A549 (cell line): ENCODE measurements around the gene SPPL3. TPM values are rescaled to one million over a fixed set of nuclear protein-coding genes. Genes with fewer than 3 reads are reported as not detected.

Experiments used
- ATAC-seq, 2 experiments: fragments of 200-7000 bp in 1 of 2; fragments of >200 bp in 1 of 2; cut with Nextera tagmentation in 1 of 2; cut with Tn5 transposase in 1 of 2; 3 replicates each; pipeline versions ENCODE4 v1.8.0 to v1.9.1; 2018 to 2020; ENCODE audit warnings: mild to moderate bottlenecking in 1 of 2, moderate library complexity in 1 of 2
- CTCF ChIA-PET: fragments of 300-600 bp; sonication (Branson Sonifier 250); formaldehyde crosslinking; extraction: SDS; loops from one replicate; lab custom pipeline; 2021; ENCODE audit warnings: antibody characterized with exemption, inconsistent platforms; lab: Yijun Ruan, JAX
- POLR2A ChIA-PET: fragments of 350-600 bp; formaldehyde crosslinking; extraction: SDS; loops from one replicate; lab custom pipeline; 2021; ENCODE audit warnings: antibody characterized with exemption, inconsistent platforms; lab: Yijun Ruan, JAX
- DNase-seq, 2 experiments: peaks; one replicate each; pipeline versions ENCODE4 v3.0.0 to v3.0.0-alpha.2; 2011 to 2016; ENCODE audit warnings: low read depth in 1 of 2, low spot score in 1 of 2
- FAIRE-seq: peaks from 2 replicates; lab custom pipeline; 2011; peaks lifted over from hg19 to GRCh38; lab: Jason Lieb, UNC
- H3K27ac ChIP-seq, 2 experiments: fragments of >200 bp; sonication (Bioruptor Twin); formaldehyde crosslinking; 3 replicates each; pipeline ENCODE4 v1.5.1; 2016 to 2017
- H3K4me1 ChIP-seq: fragments of >200 bp; sonication (Bioruptor Twin); formaldehyde crosslinking; 3 replicates; pipeline ENCODE4 v1.6.1; 2016
- H3K4me2 ChIP-seq: fragments of >200 bp; sonication (Bioruptor Twin); formaldehyde crosslinking; 3 replicates; pipeline ENCODE4 v1.6.1; 2016
- H3K4me3 ChIP-seq: fragments of >200 bp; sonication (Bioruptor Twin); formaldehyde crosslinking; 3 replicates; pipeline ENCODE4 v1.5.1; 2016
- H3K9me3 ChIP-seq: fragments of >200 bp; sonication (Bioruptor Twin); formaldehyde crosslinking; 3 replicates; pipeline ENCODE4 v1.6.1; 2016
- BHLHE40 ChIP-seq: IDR thresholded peaks from 2 replicates; pipeline ENCODE4 v1.6.1; 2012; ENCODE audit warnings: low read depth, low read length, inconsistent platforms
- CBX8 ChIP-seq: fragments of 200-600 bp; sonication (generic); IDR thresholded peaks from 2 replicates; pipeline ENCODE4 v1.6.1; 2016
- CEBPB ChIP-seq, 2 experiments: fragments of >200 bp in 1 of 2; sonication (Bioruptor Twin) in 1 of 2; formaldehyde crosslinking in 1 of 2; IDR thresholded peaks; 2 replicates each; pipeline ENCODE4 v1.6.1; 2012 to 2016
- CHD2 ChIP-seq: fragments of 150-350 bp; IDR thresholded peaks from 2 replicates; pipeline ENCODE4 v1.6.1; 2014; ENCODE audit warnings: low read length; ENCODE audit not compliant: partially characterized antibody
- CHD4 ChIP-seq: fragments of 200-600 bp; sonication (generic); IDR thresholded peaks from 2 replicates; pipeline ENCODE4 v1.6.1; 2016; ENCODE audit warnings: antibody characterized with exemption, mild to moderate bottlenecking, borderline replicate concordance
- EHMT2 ChIP-seq: fragments of 200-600 bp; sonication (generic); IDR thresholded peaks from 2 replicates; pipeline ENCODE4 v1.6.1; 2016; ENCODE audit warnings: antibody characterized with exemption, low read depth, mild to moderate bottlenecking, moderate library complexity
- EP300 ChIP-seq, 2 experiments: fragments of >200 bp; sonication (Bioruptor Twin); formaldehyde crosslinking; IDR thresholded peaks; 2 replicates in 1 of 2; 3 replicates in 1 of 2; pipeline ENCODE4 v1.6.1; 2016 to 2017
- FOSB ChIP-seq: fragments of 250-450 bp; sonication (Bioruptor Pico); IDR thresholded peaks from 2 replicates; pipeline ENCODE4 v1.5.0; 2020; ENCODE audit warnings: mild to moderate bottlenecking, moderate library complexity
- FOXS1 ChIP-seq: fragments of 250-450 bp; sonication (Bioruptor Pico); IDR thresholded peaks from 2 replicates; pipeline ENCODE4 v1.5.0; 2020; ENCODE audit warnings: mild to moderate bottlenecking, moderate library complexity
- HEYL ChIP-seq: fragments of 250-450 bp; sonication (Bioruptor Pico); IDR thresholded peaks from 2 replicates; pipeline ENCODE4 v1.8.0; 2021; ENCODE audit warnings: mild to moderate bottlenecking, moderate library complexity
- HOXB13 ChIP-seq: fragments of 250-450 bp; sonication (Bioruptor Pico); IDR thresholded peaks from 2 replicates; pipeline ENCODE4 v1.5.0; 2020; ENCODE audit warnings: low read depth, mild to moderate bottlenecking, moderate library complexity
- HOXB5 ChIP-seq: fragments of 250-450 bp; sonication (Bioruptor Pico); IDR thresholded peaks from 2 replicates; pipeline ENCODE4 v1.5.0; 2020; ENCODE audit warnings: mild to moderate bottlenecking, moderate library complexity
- JUN ChIP-seq, 2 experiments: fragments of >200 bp; sonication (Bioruptor Twin); formaldehyde crosslinking; IDR thresholded peaks; 2 replicates in 1 of 2; 3 replicates in 1 of 2; pipeline ENCODE4 v1.6.1; 2016 to 2017
- KDM1A ChIP-seq: fragments of 200-600 bp; sonication (generic); IDR thresholded peaks from 2 replicates; pipeline ENCODE4 v1.6.1; 2016; ENCODE audit warnings: low read depth, mild to moderate bottlenecking
- MAZ ChIP-seq: fragments of 150-350 bp; IDR thresholded peaks from 2 replicates; pipeline ENCODE4 v1.6.1; 2014; ENCODE audit warnings: antibody characterized with exemption, low read depth, low read length, borderline replicate concordance
- MYC ChIP-seq: IDR thresholded peaks from 2 replicates; pipeline ENCODE4 v1.6.1; 2012; ENCODE audit warnings: mild to moderate bottlenecking, inconsistent platforms, low read length, improper control_type of control experiment, borderline replicate concordance
- NR3C1 ChIP-seq: fragments of >200 bp; sonication (Bioruptor Twin); formaldehyde crosslinking; IDR thresholded peaks from 3 replicates; pipeline ENCODE4 v1.6.1; 2017
- POLR2A ChIP-seq: IDR thresholded peaks from 2 replicates; pipeline ENCODE4 v1.6.1; 2012; ENCODE audit warnings: mild to moderate bottlenecking, low read length
- RAD21 ChIP-seq, 2 experiments: fragments of >200 bp in 1 of 2; sonication (Bioruptor Twin) in 1 of 2; formaldehyde crosslinking in 1 of 2; IDR thresholded peaks in 1 of 2; conservative IDR thresholded peaks in 1 of 2; 2 replicates in 1 of 2; 3 replicates in 1 of 2; pipeline ENCODE4 v1.6.1; 2012 to 2018; ENCODE audit warnings: inconsistent platforms in 1 of 2
- RCOR1 ChIP-seq: fragments of 150-350 bp; IDR thresholded peaks from 2 replicates; pipeline ENCODE4 v1.6.1; 2014; ENCODE audit warnings: antibody characterized with exemption, low read length, low read depth
- RFX5 ChIP-seq: fragments of 450-650 bp; IDR thresholded peaks from 2 replicates; pipeline ENCODE4 v1.7.1; 2014; ENCODE audit warnings: antibody characterized with exemption, mild to moderate bottlenecking, moderate library complexity
- RNF2 ChIP-seq: fragments of 200-600 bp; sonication (generic); IDR thresholded peaks from 2 replicates; pipeline ENCODE4 v1.6.1; 2016; ENCODE audit warnings: low read depth, mild to moderate bottlenecking, antibody characterized with exemption, moderate library complexity, borderline replicate concordance
- SMC3 ChIP-seq: fragments of >200 bp; sonication (Bioruptor Twin); formaldehyde crosslinking; IDR thresholded peaks from 3 replicates; pipeline ENCODE4 v1.6.1; 2018; ENCODE audit warnings: inconsistent platforms
- ZFP36 ChIP-seq: fragments of 450-650 bp; IDR thresholded peaks from 2 replicates; pipeline ENCODE4 v1.6.1; 2014; ENCODE audit warnings: borderline replicate concordance; ENCODE audit not compliant: partially characterized antibody
- ZNF302 ChIP-seq: fragments of 250-450 bp; sonication (Bioruptor Pico); IDR thresholded peaks from 2 replicates; pipeline ENCODE4 v1.9.0; 2021; ENCODE audit warnings: inconsistent platforms, mild to moderate bottlenecking, moderate library complexity
- WGBS: methylation state at CpG from one replicate; pipeline ENCODE4 v1.1.6; 2017; ENCODE audit errors: missing lambda C conversion rate; 5-methylcytosine and 5-hydroxymethylcytosine counted together
- polyA plus RNA-seq, 4 experiments: library from polyadenylated mRNA; depleted of rRNA in 3 of 4; stranded (reverse); fragments of >200 nt; fragmentation: RNase III in 1 of 4; extraction: RNeasy Plus Mini Kit Qiagen cat#74134 plus additional on column Dnase treatment in 1 of 4; gene quantifications; 2 replicates in 3 of 4; 3 replicates in 1 of 4; pipeline ENCODE4 v1.2.3, GENCODE V29; 2011 to 2017
- TF ChIP-seq, protein P1 (sequence below): IDR thresholded peaks from 2 replicates; pipeline ENCODE4 v1.6.1; 2012

Gene SPPL3
- polyA plus RNA-seq, 2 of the 4 experiments (the other 2 are of a cell fraction), result 25.0 to 26.6 TPM

DNA sequence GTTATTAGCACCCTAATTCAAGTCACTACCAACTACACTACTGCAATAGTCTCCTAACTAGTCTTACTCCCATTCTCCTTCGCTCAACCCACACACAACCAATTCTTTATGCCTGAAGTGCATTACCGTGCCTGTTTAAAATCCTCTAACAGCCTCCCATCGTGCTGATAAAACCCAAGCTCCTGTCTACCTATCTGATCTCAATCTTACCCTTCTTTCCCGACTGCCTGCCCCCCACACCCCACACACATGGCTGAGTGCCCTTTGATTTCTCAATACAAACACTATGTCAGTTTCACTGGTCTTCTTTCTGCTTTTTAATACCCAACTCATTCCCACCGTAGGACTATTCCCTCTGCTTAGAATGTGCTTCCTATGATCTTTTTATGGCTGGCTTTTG is 59.9 kb downstream of the SPPL3 start:
- Histone ChIP-seq H3K4me2 (no peak overlapping the region), H3K4me3 (no peak overlapping the region), H3K9me3 (no peaks in the 10 kb centered on the region), H3K27ac (no peak overlapping the region), H3K4me1 (no peaks in the 10 kb centered on the region; the same call in 2 of the 3 replicates)
- ChIA-PET CTCF (no interaction called here), POLR2A (no interaction called here)
- 82% methylated on average over 5 of the region's 5 CpGs for WGBS
- no peak for ATAC-seq
- TF ChIP-seq, protein P1, sequence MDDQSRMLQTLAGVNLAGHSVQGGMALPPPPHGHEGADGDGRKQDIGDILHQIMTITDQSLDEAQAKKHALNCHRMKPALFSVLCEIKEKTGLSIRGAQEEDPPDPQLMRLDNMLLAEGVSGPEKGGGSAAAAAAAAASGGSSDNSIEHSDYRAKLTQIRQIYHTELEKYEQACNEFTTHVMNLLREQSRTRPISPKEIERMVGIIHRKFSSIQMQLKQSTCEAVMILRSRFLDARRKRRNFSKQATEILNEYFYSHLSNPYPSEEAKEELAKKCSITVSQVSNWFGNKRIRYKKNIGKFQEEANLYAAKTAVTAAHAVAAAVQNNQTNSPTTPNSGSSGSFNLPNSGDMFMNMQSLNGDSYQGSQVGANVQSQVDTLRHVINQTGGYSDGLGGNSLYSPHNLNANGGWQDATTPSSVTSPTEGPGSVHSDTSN, result no peak
- no peak for TF ChIP-seq RNF2
- TF ChIP-seq ZFP36, result no peak
- TF ChIP-seq CHD2, result no peak
- TF ChIP-seq HOXB13 (CRISPR knock-in tag), result no peak
- TF ChIP-seq RFX5, result no peak
- no peak for TF ChIP-seq CHD4
- no peak for TF ChIP-seq FOSB
- no peak for TF ChIP-seq FOXS1 (CRISPR knock-in tag)
- TF ChIP-seq KDM1A, result no peak
- TF ChIP-seq MAZ, result no peak
- FAIRE-seq, result no peak
- DNase-seq, result no peak

DNA sequence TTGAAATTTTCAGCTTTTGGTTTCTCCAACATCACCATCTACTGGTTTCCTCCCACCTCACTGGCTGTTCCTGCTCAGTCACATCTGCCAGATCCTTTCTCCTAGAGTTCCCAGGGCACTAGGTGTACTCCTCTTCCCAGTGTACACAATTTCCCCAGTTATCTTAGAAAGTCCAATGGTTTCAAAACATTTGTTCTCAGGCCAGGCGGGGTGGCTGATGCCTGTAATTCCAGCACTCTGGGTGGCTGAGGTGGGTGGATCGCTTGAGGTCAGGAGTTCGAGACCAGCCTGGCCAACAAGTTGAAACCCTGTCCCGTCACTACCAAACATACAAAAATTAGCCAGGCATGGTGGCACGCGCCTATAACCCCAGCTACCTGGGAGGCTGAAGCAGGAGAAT is 60.7 kb downstream of the SPPL3 start:
- H3K4me1 ChIP-seq, result no peaks in the 10 kb centered on the region; the same call in 2 of the 3 replicates
- CTCF ChIA-PET, result interaction anchor here (0.6 kb wide), 1 partner anchor 328 kb away, joined by 3 read pairs; no protein-coding TSS in a partner anchor
- H3K4me2 ChIP-seq, result no peak overlapping the region
- POLR2A ChIA-PET, result no interaction called here
- DNase-seq (no peak), ATAC-seq (no peak; a peak in 1 of 6 replicates), FAIRE-seq (no peak)
- TF ChIP-seq BHLHE40 (no peak), MYC (no peak), SMC3 (no peak), RCOR1 (no peak), NR3C1 (no peak), CEBPB (IDR thresholded peaks at IDR 0.05) (no peak), MAZ (no peak), CBX8 (no peak), JUN (IDR thresholded peaks at IDR 0.05) (no peak), KDM1A (no peak), RAD21 (conservative IDR thresholded peaks at IDR 0.05 in 1 of 2, IDR thresholded peaks at IDR 0.05 in 1 of 2) (no peak), HOXB5 (no peak)
- H3K4me3 ChIP-seq, result no peak overlapping the region
- H3K9me3 ChIP-seq, result no peaks in the 10 kb centered on the region
- H3K27ac ChIP-seq, result no peak overlapping the region
- 92% methylated on average over 6 of the region's 6 CpGs for WGBS

DNA sequence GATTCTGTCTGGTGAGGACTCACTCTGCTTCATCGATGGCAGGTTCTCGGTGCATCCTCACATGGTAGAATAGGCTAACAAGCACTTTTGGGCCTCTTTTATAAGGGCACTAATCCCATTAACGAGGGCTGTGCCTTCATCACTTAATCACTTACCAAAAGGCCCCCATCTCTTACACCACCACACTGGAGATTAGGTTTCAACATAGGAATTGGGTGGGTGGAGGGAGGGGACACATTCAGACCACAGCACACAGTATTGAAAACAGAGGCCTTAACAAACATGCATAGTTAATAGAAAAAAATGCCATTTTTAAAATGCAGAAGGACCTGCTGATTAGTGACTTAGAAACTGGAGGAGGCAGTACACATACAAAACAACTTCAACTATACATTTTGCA is 61.6 kb downstream of the SPPL3 start:
- 94% methylated on average over 3 of the region's 3 CpGs for WGBS
- H3K27ac ChIP-seq, result no peak overlapping the region
- no peak for DNase-seq
- no peaks in the 10 kb centered on the region for H3K4me1 ChIP-seq
- POLR2A ChIA-PET, result no interaction called here
- no peaks in the 10 kb centered on the region for H3K9me3 ChIP-seq
- H3K4me3 ChIP-seq, result no peak overlapping the region
- CTCF ChIA-PET, result interaction anchor here (0.6 kb wide), 1 partner anchor 327 kb away, joined by 3 read pairs; no protein-coding TSS in a partner anchor
- TF ChIP-seq ZNF302 (no peak), POLR2A (no peak), MAZ (no peak), EP300 (IDR thresholded peaks at IDR 0.05) (no peak), JUN (IDR thresholded peaks at IDR 0.05) (no peak), RAD21 (conservative IDR thresholded peaks at IDR 0.05 in 1 of 2, IDR thresholded peaks at IDR 0.05 in 1 of 2) (no peak), EHMT2 (no peak), HEYL (CRISPR knock-in tag) (no peak)
- FAIRE-seq, result no peak
- H3K4me2 ChIP-seq, result no peak overlapping the region
- no peak for ATAC-seq
